IgD-negative memory B cell (primary cell): ENCODE measurements around the gene PRELP. TPM values are rescaled to one million over a fixed set of nuclear protein-coding genes. Genes with fewer than 3 reads are reported as not detected.
"Not testable (repeated sequence)": the region's sequence is repeated elsewhere in the genome, so short reads cannot be mapped to it uniquely, and the experiment has no call there.

Source experiments
- H3K27ac Mint-ChIP-seq, 3 donors: one replicate each; pipeline ENCODE4 v1.8.0; 2020 to 2022; ENCODE audit warnings: mild to moderate bottlenecking in 3 of 3, mixed read lengths in 3 of 3, moderate library complexity in 1 of 3
- H3K27me3 Mint-ChIP-seq: one replicate; pipeline ENCODE4 v1.8.0; 2021; ENCODE audit warnings: mixed read lengths
- H3K36me3 Mint-ChIP-seq: one replicate; pipeline ENCODE4 v1.8.0; 2020; ENCODE audit warnings: mild to moderate bottlenecking, mixed read lengths
- H3K4me1 Mint-ChIP-seq, 3 donors: one replicate each; pipeline ENCODE4 v1.8.0; 2020 to 2022; ENCODE audit warnings: mixed read lengths in 3 of 3, mild to moderate bottlenecking in 1 of 3
- H3K4me3 Mint-ChIP-seq, 4 donors: one replicate each; pipeline ENCODE4 v1.8.0; 2020 to 2022; ENCODE audit warnings: mild to moderate bottlenecking in 4 of 4, mixed read lengths in 4 of 4, moderate library complexity in 3 of 4
- H3K9me3 Mint-ChIP-seq, 3 donors: one replicate each; pipeline ENCODE4 v1.8.0; 2020 to 2021; ENCODE audit warnings: mixed read lengths in 3 of 3, mild to moderate bottlenecking in 1 of 3
- polyA plus RNA-seq: library from polyadenylated mRNA; unstranded; fragments of 300-500 nt; fragmentation: Illumina TruSeq; gene quantifications from one replicate; pipeline ENCODE4 v1.2.3, GENCODE V29; 2021

The PRELP gene
- polyA plus RNA-seq, 1 donor from 2014 or later: not detected

- Mint-ChIP-seq H3K9me3 (no peaks in the 10 kb centered on the region), H3K27ac (no peak overlapping the region), H3K27me3 (peaks cover 20% of the 10 kb centered on the region), H3K4me1 (peaks cover 13 to 22% (median 14%) of the 10 kb centered on the region in 3 donors), H3K36me3 (no peaks in the 10 kb centered on the region), H3K4me3 (no peak overlapping the region)
Measured at GRCh38 chr1:203463469-203464062, 12.0 kb upstream of the PRELP start.

GRCh38 chr1:203464226-203464625 is 11.4 kb upstream of the PRELP start:
- peaks cover 13 to 22% (median 14%) of the 10 kb centered on the region in 3 donors for H3K4me1 Mint-ChIP-seq
- peaks cover 15% of the 10 kb centered on the region for H3K27me3 Mint-ChIP-seq
- no peak overlapping the region for H3K27ac Mint-ChIP-seq
- H3K9me3 Mint-ChIP-seq: no peaks in the 10 kb centered on the region
- H3K4me3 Mint-ChIP-seq: no peak overlapping the region
- no peaks in the 10 kb centered on the region for H3K36me3 Mint-ChIP-seq

DNA sequence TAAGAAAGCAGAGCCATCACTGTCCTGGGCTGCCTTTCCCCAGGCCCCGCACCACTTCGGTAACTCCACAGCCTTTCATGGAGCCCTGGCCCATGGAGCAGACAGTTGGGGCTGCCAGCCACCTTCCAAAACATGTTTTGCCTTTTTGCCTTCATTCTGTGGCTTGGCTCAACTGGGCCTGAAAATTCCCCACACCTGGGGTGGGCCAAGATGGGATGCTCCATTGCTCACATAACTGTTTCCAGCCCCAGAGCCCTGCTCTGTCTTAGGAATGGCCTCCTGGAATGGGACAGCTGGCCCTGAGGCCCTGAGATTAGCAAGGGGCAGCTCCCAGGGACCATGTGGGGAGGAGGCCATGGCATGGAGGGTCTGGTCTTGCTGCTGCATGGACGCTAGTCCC is 10.9 kb upstream of the PRELP start:
- no peaks in the 10 kb centered on the region for H3K36me3 Mint-ChIP-seq
- H3K9me3 Mint-ChIP-seq: no peaks in the 10 kb centered on the region
- no peak overlapping the region for H3K4me3 Mint-ChIP-seq
- H3K27ac Mint-ChIP-seq: no peak overlapping the region
- peaks cover 12 to 20% (median 13%) of the 10 kb centered on the region in 3 donors for H3K4me1 Mint-ChIP-seq
- H3K27me3 Mint-ChIP-seq: peaks cover 12% of the 10 kb centered on the region

- Mint-ChIP-seq H3K27ac (no peak overlapping the region), H3K36me3 (no peaks in the 10 kb centered on the region), H3K4me3 (no peak overlapping the region), H3K27me3 (peaks cover 15% of the 10 kb centered on the region), H3K9me3 (no peaks in the 10 kb centered on the region), H3K4me1 (peaks cover 11 to 16% (median 11%) of the 10 kb centered on the region in 3 donors)
Measured at GRCh38 chr1:203465146-203465798, 10.3 kb upstream of the PRELP start.

GRCh38 chr1:203465948-203466347 is 9.7 kb upstream of the PRELP start:
- Mint-ChIP-seq H3K9me3 (no peaks in the 10 kb centered on the region), H3K4me1 (peaks cover 8 to 13% (median 8%) of the 10 kb centered on the region in 3 donors), H3K27ac (no peak overlapping the region), H3K27me3 (peaks cover 15% of the 10 kb centered on the region), H3K36me3 (no peaks in the 10 kb centered on the region), H3K4me3 (no peak overlapping the region)

DNA sequence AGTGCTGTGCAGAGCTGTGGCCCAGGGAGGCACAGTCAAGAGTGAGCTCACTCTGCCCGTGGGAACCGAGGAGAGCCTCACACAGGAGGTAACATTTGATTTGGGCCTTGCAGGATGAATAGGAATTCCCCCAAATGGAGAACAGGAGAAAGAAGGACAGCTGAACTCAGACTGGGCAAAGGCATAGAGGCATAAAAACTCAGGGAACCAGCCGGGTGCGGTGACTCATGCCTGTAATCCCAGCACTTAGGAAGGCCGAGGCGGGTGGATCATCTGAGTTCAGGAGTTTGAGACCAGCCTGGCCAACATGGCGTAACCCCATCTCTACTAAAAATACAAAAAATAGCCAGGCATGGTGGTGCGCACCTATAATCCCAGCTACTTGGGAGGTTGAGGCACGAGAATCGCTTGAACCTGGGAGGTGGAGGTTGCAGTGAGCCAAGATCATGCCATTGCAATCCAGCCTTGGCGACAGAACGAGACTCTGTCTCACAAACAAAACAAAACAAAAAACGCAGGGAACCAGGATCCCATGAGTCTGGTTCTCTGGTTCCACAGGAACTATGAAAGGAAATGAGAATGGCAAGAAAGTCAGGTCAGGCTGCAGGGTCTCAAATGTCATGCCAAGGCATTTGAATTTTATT is 8.6 kb upstream of the PRELP start:
- peak overlapping the region in 1 of 4 donors; percentile 5 for H3K4me3 Mint-ChIP-seq
- H3K4me1 Mint-ChIP-seq, H3K9me3 Mint-ChIP-seq, H3K36me3 Mint-ChIP-seq, H3K27ac Mint-ChIP-seq: not testable (repeated sequence)
- peaks cover 11% of the 10 kb centered on the region for H3K27me3 Mint-ChIP-seq

DNA sequence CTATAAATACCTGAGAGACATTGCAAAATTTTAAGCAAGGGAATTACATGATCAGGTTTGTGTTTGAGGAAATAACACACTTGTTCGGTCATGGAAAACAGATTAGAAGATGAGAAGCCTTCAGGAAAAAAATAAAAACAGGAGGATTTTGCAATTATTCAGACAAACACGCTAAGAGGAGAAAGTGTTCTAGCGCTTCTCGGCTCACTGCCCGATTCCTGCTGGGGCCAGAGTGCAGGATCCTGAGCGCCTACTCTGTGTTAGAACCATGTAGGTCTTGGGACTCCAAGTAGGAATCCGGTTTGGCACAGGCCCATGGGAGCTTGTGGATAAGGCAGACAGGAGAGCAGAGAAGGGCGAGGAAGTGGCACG is 8.1 kb upstream of the PRELP start:
- no peak overlapping the region for H3K27ac Mint-ChIP-seq
- H3K4me1 Mint-ChIP-seq: peaks cover 0 to under 1% (median 0%) of the 10 kb centered on the region in 3 donors
- H3K9me3 Mint-ChIP-seq: no peaks in the 10 kb centered on the region
- no peaks in the 10 kb centered on the region for H3K36me3 Mint-ChIP-seq
- H3K4me3 Mint-ChIP-seq: no peak overlapping the region
- peaks cover 10% of the 10 kb centered on the region for H3K27me3 Mint-ChIP-seq

DNA sequence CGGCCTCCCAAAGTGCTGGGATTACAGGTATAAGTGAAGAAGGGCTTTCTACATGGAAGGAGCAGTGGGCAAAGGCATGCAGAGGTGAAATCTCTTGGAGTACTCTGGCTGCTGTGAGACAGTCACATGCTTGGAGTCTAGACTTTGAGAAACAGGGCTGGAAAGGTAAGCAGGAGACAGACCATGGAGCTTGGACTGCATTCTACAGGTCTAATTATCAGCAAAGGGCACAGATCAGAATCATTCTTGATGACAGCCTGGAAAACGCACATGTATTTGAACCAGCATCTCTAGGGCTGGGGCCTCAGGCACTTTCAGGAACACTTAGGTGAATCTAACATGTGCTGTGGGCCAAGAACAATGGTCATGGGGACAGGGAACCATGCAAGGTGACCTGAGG is 7.3 kb upstream of the PRELP start:
- H3K9me3 Mint-ChIP-seq: no peaks in the 10 kb centered on the region
- H3K4me1 Mint-ChIP-seq: no peaks in the 10 kb centered on the region
- peaks cover 10% of the 10 kb centered on the region for H3K27me3 Mint-ChIP-seq
- H3K4me3 Mint-ChIP-seq: no peak overlapping the region
- no peaks in the 10 kb centered on the region for H3K36me3 Mint-ChIP-seq
- H3K27ac Mint-ChIP-seq: no peak overlapping the region

- Mint-ChIP-seq H3K27ac (no peak overlapping the region), H3K36me3 (no peaks in the 10 kb centered on the region), H3K9me3 (no peaks in the 10 kb centered on the region), H3K4me1 (no peaks in the 10 kb centered on the region), H3K27me3 (peaks cover 8% of the 10 kb centered on the region), H3K4me3 (no peak overlapping the region)
Measured at GRCh38 chr1:203470240-203470639, 5.4 kb upstream of the PRELP start.

DNA sequence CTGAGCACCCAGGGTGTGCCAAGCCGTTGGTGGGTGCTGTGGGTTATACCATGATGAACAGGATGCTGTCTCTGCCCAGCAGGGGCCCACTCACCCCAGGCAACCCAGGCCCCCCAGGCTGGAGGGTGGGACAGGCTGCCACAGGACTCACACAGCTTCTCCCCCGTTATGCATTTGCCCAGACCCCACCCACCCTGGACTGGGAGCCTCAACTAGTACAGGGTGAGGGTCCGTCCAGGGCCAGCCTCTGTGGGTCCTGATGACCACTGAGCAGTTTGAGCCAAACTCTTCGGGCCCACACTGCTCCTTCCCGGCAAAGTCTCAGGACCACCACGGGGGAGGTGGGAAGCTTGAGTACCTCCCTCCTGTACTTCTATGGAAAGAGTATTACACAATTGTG is 3.8 kb upstream of the PRELP start:
- H3K27me3 Mint-ChIP-seq: peaks cover 14% of the 10 kb centered on the region
- H3K9me3 Mint-ChIP-seq: no peaks in the 10 kb centered on the region
- H3K4me1 Mint-ChIP-seq: no peaks in the 10 kb centered on the region
- H3K4me3 Mint-ChIP-seq: no peak overlapping the region
- no peak overlapping the region for H3K27ac Mint-ChIP-seq
- H3K36me3 Mint-ChIP-seq: no peaks in the 10 kb centered on the region

GRCh38 chr1:203473281-203473680 is 2.3 kb upstream of the PRELP start:
- no peak overlapping the region for H3K27ac Mint-ChIP-seq
- H3K9me3 Mint-ChIP-seq: no peaks in the 10 kb centered on the region

DNA sequence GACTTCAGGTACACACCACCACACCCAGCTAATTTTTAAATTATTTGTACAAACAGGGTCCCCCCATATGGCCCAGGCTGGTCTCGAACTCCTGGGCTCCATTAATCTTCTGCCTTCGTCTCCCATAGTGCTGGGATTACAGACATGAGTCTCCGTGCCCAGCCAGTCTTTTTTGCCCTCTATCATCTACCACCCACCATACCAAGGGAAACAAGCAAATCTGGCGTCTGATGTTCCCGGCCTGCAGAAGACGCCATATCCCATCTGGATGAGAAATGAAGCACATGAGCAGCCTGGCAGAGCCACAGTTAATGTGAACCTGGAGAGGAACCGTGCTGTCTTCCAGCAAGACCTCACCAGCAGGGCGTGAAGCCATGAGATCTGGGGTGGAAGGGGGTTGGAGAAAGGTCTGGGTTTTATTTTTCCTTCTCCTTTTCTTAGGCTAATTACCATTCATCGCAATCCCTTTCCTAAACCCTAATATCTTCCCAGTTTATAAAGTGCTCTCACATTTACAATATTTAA is 1.8 kb upstream of the PRELP start:
- Mint-ChIP-seq H3K4me3 (no peak overlapping the region), H3K27ac (no peak overlapping the region), H3K9me3 (no peaks in the 10 kb centered on the region), H3K4me1 (no peaks in the 10 kb centered on the region), H3K27me3 (peaks cover 17% of the 10 kb centered on the region), H3K36me3 (no peaks in the 10 kb centered on the region)

More at GRCh38 chr1:203473281-203473680, 2.3 kb upstream of the PRELP start:
- Mint-ChIP-seq H3K27me3 (peaks cover 17% of the 10 kb centered on the region), H3K36me3 (no peaks in the 10 kb centered on the region), H3K4me3 (no peak overlapping the region), H3K4me1 (no peaks in the 10 kb centered on the region)

GRCh38 chr1:203476216-203476814 is 709 bp downstream of the PRELP start:
- H3K9me3 Mint-ChIP-seq: no peaks in the 10 kb centered on the region
- peaks cover 0 to 5% (median 2%) of the 10 kb centered on the region in 3 donors for H3K4me1 Mint-ChIP-seq
- no peak overlapping the region for H3K27ac Mint-ChIP-seq
- no peaks in the 10 kb centered on the region for H3K36me3 Mint-ChIP-seq
- H3K4me3 Mint-ChIP-seq: no peak overlapping the region
- peaks cover 10% of the 10 kb centered on the region for H3K27me3 Mint-ChIP-seq

DNA sequence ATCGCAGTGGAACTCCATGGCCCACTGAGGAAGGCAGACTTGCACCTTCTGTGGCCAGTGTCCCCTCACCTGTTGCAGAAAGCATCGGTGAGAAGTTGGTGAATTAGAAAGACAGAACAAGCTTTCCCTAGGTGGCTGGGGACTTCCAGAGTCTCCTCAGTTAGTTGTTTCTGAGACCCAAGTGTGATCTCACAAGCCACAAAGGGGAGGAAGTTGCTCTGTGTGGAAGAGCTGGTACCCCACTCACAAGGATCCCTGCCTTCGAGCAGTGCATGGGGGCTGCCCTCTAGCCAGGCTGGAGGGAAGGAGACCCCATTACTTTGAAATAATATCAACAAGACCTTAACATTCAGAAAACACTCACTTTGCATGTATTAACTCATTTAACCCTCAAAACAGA is 2.1 kb downstream of the PRELP start:
- Mint-ChIP-seq H3K4me1 (peaks cover 0 to 6% (median 5%) of the 10 kb centered on the region in 3 donors), H3K36me3 (no peaks in the 10 kb centered on the region), H3K4me3 (no peak overlapping the region), H3K27ac (peak overlapping the region in 1 of 3 donors; percentile 76), H3K27me3 (peaks cover 10% of the 10 kb centered on the region), H3K9me3 (no peaks in the 10 kb centered on the region)

GRCh38 chr1:203478231-203478630 is 2.6 kb downstream of the PRELP start:
- H3K27ac Mint-ChIP-seq: no peak overlapping the region

More at GRCh38 chr1:203478231-203478630, 2.6 kb downstream of the PRELP start:
- Mint-ChIP-seq H3K27me3 (peaks cover 10% of the 10 kb centered on the region), H3K4me3 (no peak overlapping the region), H3K9me3 (no peaks in the 10 kb centered on the region), H3K36me3 (no peaks in the 10 kb centered on the region), H3K4me1 (peaks cover 0 to 6% (median 5%) of the 10 kb centered on the region in 3 donors)
